K562 (cell line): ENCODE measurements around the gene COX4I2. TPM values are rescaled to one million over a fixed set of nuclear protein-coding genes. Genes with fewer than 3 reads are reported as not detected.

Experiments
- DNMT1 ChIP-seq: fragments of 450-650 bp; IDR thresholded peaks from 2 replicates; pipeline ENCODE4 v1.6.1; 2016; ENCODE audit warnings: antibody characterized with exemption, mild to moderate bottlenecking
- DPF2 ChIP-seq: fragments of 450-650 bp; IDR thresholded peaks from 2 replicates; pipeline ENCODE4 v1.6.1; 2016
- EGR1 ChIP-seq: fragments of 450-650 bp; conservative IDR thresholded peaks from 2 replicates; pipeline ENCODE4 v1.6.1; 2017; ENCODE audit warnings: mild to moderate bottlenecking
- FOXP1 ChIP-seq: sonication (generic); formaldehyde crosslinking; IDR thresholded peaks from 2 replicates; pipeline ENCODE4 v1.8.0; 2022; ENCODE audit warnings: mild to moderate bottlenecking, missing genetic modification reagents
- GTF2E2 ChIP-seq: fragments of 200-800 bp; sonication (Bioruptor generic); IDR thresholded peaks from 2 replicates; pipeline ENCODE4 v1.6.1; 2016; ENCODE audit warnings: missing genetic modification characterization, missing compliant biosample characterization
- HDGF ChIP-seq: fragments of 450-650 bp; IDR thresholded peaks from 2 replicates; pipeline ENCODE4 v1.6.1; 2016
- JUN ChIP-seq, 2 experiments: sonication (generic) in 1 of 2; formaldehyde crosslinking in 1 of 2; IDR thresholded peaks; 2 replicates each; pipeline versions ENCODE4 v1.6.1 to v1.8.0; 2012 to 2022; ENCODE audit warnings: borderline replicate concordance in 2 of 2, mild to moderate bottlenecking in 2 of 2, improper control_type of control experiment in 1 of 2, low read depth in 1 of 2, low read length in 1 of 2, missing genetic modification reagents in 1 of 2
- KDM5B ChIP-seq: fragments of 200-600 bp; sonication (generic); IDR thresholded peaks from 2 replicates; pipeline ENCODE4 v1.6.1; 2012; ENCODE audit warnings: low read depth, mild to moderate bottlenecking, moderate library complexity, low read length, control low read depth, inconsistent platforms; ENCODE audit not compliant: insufficient replicate concordance
- KLF16 ChIP-seq: IDR thresholded peaks from 2 replicates; pipeline ENCODE4 v1.6.1; 2016; ENCODE audit warnings: antibody characterized with exemption
- KLF6 ChIP-seq: fragments of 250-450 bp; sonication (Bioruptor Pico); IDR thresholded peaks from 2 replicates; pipeline ENCODE4 v1.4.0; 2020; ENCODE audit warnings: mild to moderate bottlenecking, moderate library complexity, borderline replicate concordance
- NEUROD1 ChIP-seq: fragments of 150-350 bp; IDR thresholded peaks from 2 replicates; pipeline ENCODE4 v1.6.1; 2014; ENCODE audit warnings: borderline replicate concordance, low read length, low read depth; ENCODE audit not compliant: partially characterized antibody
- NRF1 ChIP-seq, 2 experiments: fragments of 450-650 bp; IDR thresholded peaks in 1 of 2; conservative IDR thresholded peaks in 1 of 2; 2 replicates each; pipeline ENCODE4 v1.6.1; 2014; ENCODE audit warnings: mild to moderate bottlenecking in 2 of 2
- RNF2 ChIP-seq: sonication (generic); IDR thresholded peaks from 2 replicates; pipeline ENCODE4 v1.6.1; 2016
- SIN3B ChIP-seq: fragments of 450-650 bp; IDR thresholded peaks from 2 replicates; pipeline ENCODE4 v1.6.1; 2017; ENCODE audit warnings: low read depth, mild to moderate bottlenecking, moderate library complexity
- SIRT6 ChIP-seq: IDR thresholded peaks from one replicate; pipeline ENCODE4 v1.6.1; 2012; ENCODE audit warnings: low read depth, mild to moderate bottlenecking, control low read depth, inconsistent platforms, low read length, moderate library complexity
- STAT5A ChIP-seq: IDR thresholded peaks from 2 replicates; pipeline ENCODE4 v1.6.1; 2012; ENCODE audit warnings: low read length, inconsistent platforms, borderline replicate concordance
- TAF1 ChIP-seq: IDR thresholded peaks from 2 replicates; pipeline ENCODE4 v1.6.1; 2011; ENCODE audit warnings: mild to moderate bottlenecking, low read length, moderate library complexity; ENCODE audit not compliant: insufficient read depth, control insufficient read depth, severe bottlenecking; ENCODE audit errors: extremely low read depth
- ZNF224 ChIP-seq: sonication (generic); formaldehyde crosslinking; IDR thresholded peaks from 2 replicates; pipeline ENCODE4 v1.8.0; 2022; ENCODE audit warnings: mild to moderate bottlenecking, missing genetic modification reagents
- polyA plus RNA-seq, 8 experiments: library from polyadenylated mRNA; depleted of rRNA in 4 of 8; stranded (reverse) in 5 of 8; unstranded in 3 of 8; fragments of >200 nt; fragmentation: Nextera tagmentation in 2 of 8; fragmentation: Illumina TruSeq in 1 of 8; extraction: Ambion mirVana in 2 of 8; extraction: Trizol in 1 of 8; gene quantifications; 2 replicates each; pipeline versions ENCODE4 v1.2.1 to v1.2.3, GENCODE V29; 2011 to 2014; ENCODE audit warnings: inconsistent platforms in 1 of 8, missing spikeins in 1 of 8
- total RNA-seq, 7 experiments: library from RNA; depleted of rRNA in 6 of 7; stranded (reverse); fragments of >200 nt in 6 of 7; fragmentation: Illumina TruSeq in 2 of 7; extraction: Trizol in 2 of 7; gene quantifications; 2 replicates each; pipeline versions ENCODE4 v1.2.1 to v1.2.3, GENCODE V29; 2011 to 2021; ENCODE audit warnings: low replicate concordance in 1 of 7
- TF ChIP-seq, protein P1 (sequence below): fragments of 450-650 bp; IDR thresholded peaks from 2 replicates; pipeline ENCODE4 v1.6.1; 2017; ENCODE audit warnings: antibody characterized with exemption, mild to moderate bottlenecking
- TF ChIP-seq, protein P2 (sequence below): fragments of 250-450 bp; sonication (Bioruptor Pico); IDR thresholded peaks from 2 replicates; pipeline ENCODE4 v1.9.0; 2021; ENCODE audit warnings: mild to moderate bottlenecking
- TF ChIP-seq, protein P3 (sequence below): sonication (generic); formaldehyde crosslinking; IDR thresholded peaks from 2 replicates; pipeline ENCODE4 v1.8.0; 2022; ENCODE audit warnings: missing genetic modification reagents, mild to moderate bottlenecking, borderline replicate concordance
- TF ChIP-seq, protein P4 (sequence below): fragments of 450-650 bp; IDR thresholded peaks from 2 replicates; pipeline ENCODE4 v1.6.1; 2014; ENCODE audit warnings: low read depth, mild to moderate bottlenecking, moderate library complexity, borderline replicate concordance

The COX4I2 gene
- total and polyA plus RNA-seq, 9 of the 15 experiments (the other 6 are each of a cell fraction or from before 2014, with no cell fraction given) = not detected

DNA sequence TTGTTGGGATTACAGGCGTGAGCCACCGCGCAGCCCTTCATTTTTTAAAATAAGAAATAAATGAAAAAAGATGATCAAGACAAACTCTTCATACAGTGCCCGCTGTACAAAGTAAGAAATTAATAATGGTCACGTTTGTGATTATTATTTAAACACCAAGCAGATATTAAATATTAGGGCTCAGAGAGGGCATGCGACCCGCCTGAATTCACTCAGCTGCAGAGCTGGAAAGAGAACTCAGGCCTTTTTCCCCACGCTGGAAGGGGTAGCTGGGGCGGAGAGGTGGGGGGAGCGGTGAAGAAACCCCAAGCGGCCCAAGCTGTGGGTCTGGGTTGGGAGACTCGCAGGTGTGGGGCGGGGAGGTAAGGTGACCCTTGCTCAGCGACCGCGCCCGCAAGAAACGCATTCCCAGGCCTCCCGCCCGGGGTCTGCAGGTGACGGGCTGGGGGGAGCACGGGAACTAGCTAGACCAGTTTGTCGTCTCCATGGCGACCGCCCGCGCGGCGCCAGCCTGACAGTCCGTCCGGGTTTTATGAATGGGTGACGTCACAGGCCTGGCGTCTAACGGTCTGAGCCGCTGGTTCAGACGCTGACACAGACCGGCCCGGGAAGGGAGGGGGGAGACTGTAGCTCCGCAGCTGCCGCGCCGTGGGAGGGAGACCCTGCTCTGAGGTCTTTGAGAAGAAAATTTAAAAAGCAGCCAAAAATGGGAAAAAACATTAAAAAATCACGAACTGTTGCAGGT is 33.7 kb upstream of the COX4I2 start (continued):
- TF ChIP-seq, protein P1, sequence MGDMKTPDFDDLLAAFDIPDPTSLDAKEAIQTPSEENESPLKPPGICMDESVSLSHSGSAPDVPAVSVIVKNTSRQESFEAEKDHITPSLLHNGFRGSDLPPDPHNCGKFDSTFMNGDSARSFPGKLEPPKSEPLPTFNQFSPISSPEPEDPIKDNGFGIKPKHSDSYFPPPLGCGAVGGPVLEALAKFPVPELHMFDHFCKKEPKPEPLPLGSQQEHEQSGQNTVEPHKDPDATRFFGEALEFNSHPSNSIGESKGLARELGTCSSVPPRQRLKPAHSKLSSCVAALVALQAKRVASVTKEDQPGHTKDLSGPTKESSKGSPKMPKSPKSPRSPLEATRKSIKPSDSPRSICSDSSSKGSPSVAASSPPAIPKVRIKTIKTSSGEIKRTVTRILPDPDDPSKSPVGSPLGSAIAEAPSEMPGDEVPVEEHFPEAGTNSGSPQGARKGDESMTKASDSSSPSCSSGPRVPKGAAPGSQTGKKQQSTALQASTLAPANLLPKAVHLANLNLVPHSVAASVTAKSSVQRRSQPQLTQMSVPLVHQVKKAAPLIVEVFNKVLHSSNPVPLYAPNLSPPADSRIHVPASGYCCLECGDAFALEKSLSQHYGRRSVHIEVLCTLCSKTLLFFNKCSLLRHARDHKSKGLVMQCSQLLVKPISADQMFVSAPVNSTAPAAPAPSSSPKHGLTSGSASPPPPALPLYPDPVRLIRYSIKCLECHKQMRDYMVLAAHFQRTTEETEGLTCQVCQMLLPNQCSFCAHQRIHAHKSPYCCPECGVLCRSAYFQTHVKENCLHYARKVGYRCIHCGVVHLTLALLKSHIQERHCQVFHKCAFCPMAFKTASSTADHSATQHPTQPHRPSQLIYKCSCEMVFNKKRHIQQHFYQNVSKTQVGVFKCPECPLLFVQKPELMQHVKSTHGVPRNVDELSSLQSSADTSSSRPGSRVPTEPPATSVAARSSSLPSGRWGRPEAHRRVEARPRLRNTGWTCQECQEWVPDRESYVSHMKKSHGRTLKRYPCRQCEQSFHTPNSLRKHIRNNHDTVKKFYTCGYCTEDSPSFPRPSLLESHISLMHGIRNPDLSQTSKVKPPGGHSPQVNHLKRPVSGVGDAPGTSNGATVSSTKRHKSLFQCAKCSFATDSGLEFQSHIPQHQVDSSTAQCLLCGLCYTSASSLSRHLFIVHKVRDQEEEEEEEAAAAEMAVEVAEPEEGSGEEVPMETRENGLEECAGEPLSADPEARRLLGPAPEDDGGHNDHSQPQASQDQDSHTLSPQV = 0 out of 2 replicates have a peak, but pooled peaks have one; percentile 50
- TF ChIP-seq TAF1 = peak; percentile 49
- TF ChIP-seq DPF2 = peak; percentile 48; the same call in 1 of the 2 replicates
- TF ChIP-seq GTF2E2 (tag) = no peak
- TF ChIP-seq KLF16 = no peak
- TF ChIP-seq JUN (IDR thresholded peaks at IDR 0.05; ENCODE audit: borderline replicate concordance, low read depth, low read length) = peak; percentile 94
- 0 out of 2 replicates have a peak, but pooled peaks have one; percentile 36 for TF ChIP-seq JUN (CRISPR knock-in tag; IDR thresholded peaks at IDR 0.05; ENCODE audit: borderline replicate concordance)
- TF ChIP-seq HDGF = 0 out of 2 replicates have a peak, but pooled peaks have one; percentile 17
- no peak for TF ChIP-seq STAT5A
- TF ChIP-seq FOXP1 (CRISPR knock-in tag) = no peak
- peak; percentile 52 to 66; a peak in 3 of 4 replicates for TF ChIP-seq NRF1 (conservative IDR thresholded peaks at IDR 0.05 in 1 of 2, IDR thresholded peaks at IDR 0.05 in 1 of 2)
- TF ChIP-seq EGR1 = peak; percentile 53
- TF ChIP-seq, protein P2, sequence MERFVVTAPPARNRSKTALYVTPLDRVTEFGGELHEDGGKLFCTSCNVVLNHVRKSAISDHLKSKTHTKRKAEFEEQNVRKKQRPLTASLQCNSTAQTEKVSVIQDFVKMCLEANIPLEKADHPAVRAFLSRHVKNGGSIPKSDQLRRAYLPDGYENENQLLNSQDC = no peak
- TF ChIP-seq, protein P3, sequence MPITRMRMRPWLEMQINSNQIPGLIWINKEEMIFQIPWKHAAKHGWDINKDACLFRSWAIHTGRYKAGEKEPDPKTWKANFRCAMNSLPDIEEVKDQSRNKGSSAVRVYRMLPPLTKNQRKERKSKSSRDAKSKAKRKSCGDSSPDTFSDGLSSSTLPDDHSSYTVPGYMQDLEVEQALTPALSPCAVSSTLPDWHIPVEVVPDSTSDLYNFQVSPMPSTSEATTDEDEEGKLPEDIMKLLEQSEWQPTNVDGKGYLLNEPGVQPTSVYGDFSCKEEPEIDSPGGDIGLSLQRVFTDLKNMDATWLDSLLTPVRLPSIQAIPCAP = no peak
- no peak for TF ChIP-seq SIRT6
- TF ChIP-seq ZNF224 (CRISPR knock-in tag) = no peak
- no peak for TF ChIP-seq SIN3B
- TF ChIP-seq, protein P4, sequence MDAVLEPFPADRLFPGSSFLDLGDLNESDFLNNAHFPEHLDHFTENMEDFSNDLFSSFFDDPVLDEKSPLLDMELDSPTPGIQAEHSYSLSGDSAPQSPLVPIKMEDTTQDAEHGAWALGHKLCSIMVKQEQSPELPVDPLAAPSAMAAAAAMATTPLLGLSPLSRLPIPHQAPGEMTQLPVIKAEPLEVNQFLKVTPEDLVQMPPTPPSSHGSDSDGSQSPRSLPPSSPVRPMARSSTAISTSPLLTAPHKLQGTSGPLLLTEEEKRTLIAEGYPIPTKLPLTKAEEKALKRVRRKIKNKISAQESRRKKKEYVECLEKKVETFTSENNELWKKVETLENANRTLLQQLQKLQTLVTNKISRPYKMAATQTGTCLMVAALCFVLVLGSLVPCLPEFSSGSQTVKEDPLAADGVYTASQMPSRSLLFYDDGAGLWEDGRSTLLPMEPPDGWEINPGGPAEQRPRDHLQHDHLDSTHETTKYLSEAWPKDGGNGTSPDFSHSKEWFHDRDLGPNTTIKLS = no peak
- TF ChIP-seq NEUROD1 = peak; percentile 66
- TF ChIP-seq KLF6 (CRISPR knock-in tag) = no peak
- no peak for TF ChIP-seq DNMT1
- no peak for TF ChIP-seq KDM5B
- no peak for TF ChIP-seq RNF2
